GM21737 (cell line): ENCODE data around the gene KIF25.
"Not testable (repeated sequence)": the region's sequence is repeated elsewhere in the genome, so short reads cannot be mapped to it uniquely, and the experiment has no call there.

Experiments
- ATAC-seq: cut with Tn5 transposase; IDR thresholded peaks from one replicate; pipeline ENCODE4 v1.9.1; 2021; ENCODE audit warnings: mild to moderate bottlenecking, moderate library complexity; ENCODE audit not compliant: unreplicated experiment

KIF25 gene

GRCh38 chr6:167974640-167975344, 22.7 kb upstream of the KIF25 start:
- no peak for ATAC-seq

GRCh38 chr6:167975458-167975857, 22.0 kb upstream of the KIF25 start:
- no peak for ATAC-seq

DNA sequence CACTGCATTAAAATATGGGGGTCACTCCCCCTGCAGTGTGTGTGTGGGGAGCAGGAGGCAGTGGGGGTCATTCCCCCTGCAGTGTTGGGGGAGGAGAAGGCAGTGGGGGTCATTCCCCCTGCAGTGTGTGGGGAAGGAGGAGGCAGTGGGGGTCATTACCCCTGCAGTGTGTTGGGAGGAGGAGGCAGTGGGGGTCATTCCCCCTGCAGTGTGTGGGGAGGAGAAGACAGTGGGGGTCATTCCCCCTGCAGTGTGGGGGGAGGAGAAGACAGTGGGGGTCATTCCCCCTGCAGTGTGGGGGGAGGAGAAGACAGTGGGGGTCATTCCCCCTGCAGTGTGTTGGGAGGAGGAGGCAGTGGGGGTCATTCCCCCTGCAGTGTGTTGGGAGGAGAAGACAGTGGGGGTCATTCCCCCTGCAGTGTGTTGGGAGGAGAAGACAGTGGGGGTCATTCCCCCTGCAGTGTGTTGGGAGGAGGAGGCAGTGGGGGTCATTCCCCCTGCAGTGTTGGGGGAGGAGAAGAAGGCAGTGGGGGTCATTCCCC, 21.3 kb upstream of the KIF25 start:
- not testable (repeated sequence) for ATAC-seq

GRCh38 chr6:167976708-167977107, 20.8 kb upstream of the KIF25 start:
- no peak for ATAC-seq

DNA sequence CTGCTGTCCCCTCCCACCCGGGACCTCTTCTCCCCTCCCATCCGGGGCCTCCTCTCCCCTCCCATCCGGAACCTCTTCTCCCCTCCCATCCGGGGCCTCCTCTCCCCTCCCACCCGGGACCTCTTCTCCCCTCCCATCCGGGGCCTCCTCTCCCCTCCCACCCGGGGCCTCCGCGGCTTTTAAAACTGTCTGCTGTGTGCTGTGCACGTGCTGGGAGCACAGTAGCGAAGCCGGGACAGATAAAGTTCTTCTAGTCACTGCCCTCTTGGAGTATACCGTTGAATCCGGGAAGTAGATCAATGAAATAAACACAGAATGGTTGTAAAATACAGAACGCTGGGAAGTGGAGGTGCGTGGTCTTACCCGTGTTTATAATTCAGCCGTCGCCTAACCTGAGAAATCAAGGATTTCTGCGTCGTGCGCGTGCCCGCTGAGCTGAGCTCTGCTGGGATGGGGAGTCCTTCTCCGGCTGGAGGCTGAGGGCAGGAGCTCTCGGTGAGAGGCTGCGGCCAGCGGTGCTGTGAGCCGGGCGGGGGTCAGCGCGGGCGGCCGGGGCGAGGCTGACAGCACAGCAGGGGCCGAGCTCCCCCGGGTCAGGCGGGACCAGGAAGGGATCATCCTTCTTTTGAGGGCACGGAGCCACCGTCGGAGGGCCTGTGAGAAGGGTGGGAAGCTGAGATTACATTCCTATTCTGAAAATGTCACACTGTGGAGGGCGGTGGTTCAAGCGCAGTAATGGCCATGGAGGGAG, 19.6 kb upstream of the KIF25 start:
- ATAC-seq = no peak

- ATAC-seq = no peak
Measured at GRCh38 chr6:167978607-167979006, 18.9 kb upstream of the KIF25 start.

- no peak for ATAC-seq
Measured at GRCh38 chr6:167979436-167980139, 17.9 kb upstream of the KIF25 start.

- no peak for ATAC-seq
Measured at GRCh38 chr6:167980911-167981580, 16.4 kb upstream of the KIF25 start.

GRCh38 chr6:167981916-167982462, 15.5 kb upstream of the KIF25 start:
- ATAC-seq = no peak

GRCh38 chr6:167984144-167984719, 13.2 kb upstream of the KIF25 start:
- no peak for ATAC-seq

DNA sequence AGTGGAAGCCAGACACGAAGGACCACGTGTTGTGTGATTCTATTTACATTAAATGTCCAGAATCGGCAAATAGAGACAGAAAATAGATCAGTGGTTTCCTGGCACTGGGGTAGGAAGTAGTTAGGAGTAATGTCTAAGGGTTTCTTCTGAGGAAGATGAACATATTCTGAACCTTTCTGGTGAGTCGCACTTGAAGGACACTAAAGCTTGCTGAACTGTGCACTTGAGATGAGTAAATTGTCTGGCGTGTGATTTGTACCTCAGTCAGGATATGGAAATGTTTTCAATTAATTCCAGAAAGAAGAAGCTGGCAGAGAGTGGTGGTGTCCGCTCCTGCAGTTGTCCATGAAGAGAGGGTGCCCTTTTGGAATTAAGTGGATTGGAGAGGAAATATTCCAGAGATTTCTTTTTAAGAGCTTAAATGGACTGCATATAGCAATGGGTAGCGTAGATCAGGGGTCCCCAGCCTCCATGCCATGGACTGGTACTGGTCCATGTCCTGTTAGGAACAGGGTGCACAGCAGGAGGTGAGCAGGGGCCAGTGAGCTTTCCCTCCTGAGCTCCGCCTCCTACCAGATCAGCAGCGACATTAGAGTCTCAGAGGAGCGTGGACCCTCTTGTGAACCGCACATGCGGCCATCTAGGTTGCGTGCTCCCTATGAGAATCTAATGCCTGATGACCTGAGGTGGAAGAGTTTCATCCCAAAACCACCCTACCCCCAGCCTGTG, 12.4 kb upstream of the KIF25 start:
- ATAC-seq = no peak

GRCh38 chr6:167985911-167986595, 11.4 kb upstream of the KIF25 start:
- ATAC-seq = no peak

- ATAC-seq = no peak
Measured at GRCh38 chr6:167987396-167988153, 9.9 kb upstream of the KIF25 start.

- no peak for ATAC-seq
Measured at GRCh38 chr6:167988154-167988495, 9.3 kb upstream of the KIF25 start.

GRCh38 chr6:167988945-167989841, 8.3 kb upstream of the KIF25 start:
- no peak for ATAC-seq

GRCh38 chr6:167990016-167990945, 7.2 kb upstream of the KIF25 start:
- no peak for ATAC-seq
